OCI-LY7 (cell line): ENCODE measurements around the gene HOXD8. TPM values are rescaled to one million over a fixed set of nuclear protein-coding genes. Genes with fewer than 3 reads are reported as not detected.

Source experiments
- BruUV-seq: library from RNA; stranded (reverse); fragments of 400-500 nt; replicated peaks from 2 replicates; lab custom pipeline; 2021; lab: Mats Ljungman, UMichigan
- CTCF ChIA-PET: fragments of 300-600 bp; sonication (Branson Sonifier 250); formaldehyde crosslinking; loops from one replicate; lab custom pipeline; 2022; ENCODE audit warnings: antibody characterized with exemption; ENCODE audit not compliant: unreplicated experiment; lab: Charles Lee
- POLR2A ChIA-PET: fragments of 300-600 bp; sonication (Branson Sonifier 250); formaldehyde crosslinking; loops from one replicate; lab custom pipeline; 2022; ENCODE audit warnings: antibody characterized with exemption; lab: Charles Lee
- DNase-seq: peaks from one replicate; pipeline ENCODE4 v3.0.0-alpha.2; 2015; ENCODE audit warnings: low spot score
- H2AFZ ChIP-seq: fragments of 200-600 bp; sonication (generic), shearing (Covaris generic); 2 replicates; pipeline ENCODE4 v1.6.1; 2014; ENCODE audit warnings: mild to moderate bottlenecking, antibody characterized with exemption, low read length, moderate library complexity
- H3K27ac ChIP-seq: fragments of 200-600 bp; sonication (generic); 2 replicates; pipeline ENCODE4 v1.5.1; 2014; ENCODE audit warnings: mixed run types, low read depth, mild to moderate bottlenecking, moderate library complexity, low read length, inconsistent platforms; ENCODE audit not compliant: poor library complexity, severe bottlenecking
- H3K36me3 ChIP-seq: fragments of 200-600 bp; sonication (generic); 2 replicates; pipeline ENCODE4 v1.6.1; 2014; ENCODE audit warnings: mild to moderate bottlenecking, antibody characterized with exemption, low read length, moderate library complexity, mixed read lengths; ENCODE audit not compliant: insufficient read depth
- H3K4me1 ChIP-seq: fragments of 200-600 bp; sonication (generic); 2 replicates; pipeline ENCODE4 v1.5.1; 2014; ENCODE audit warnings: mild to moderate bottlenecking, low read length; ENCODE audit not compliant: insufficient read depth, poor library complexity, severe bottlenecking
- H3K4me2 ChIP-seq: fragments of 200-600 bp; sonication (generic); 2 replicates; pipeline ENCODE4 v1.6.1; 2014; ENCODE audit warnings: mild to moderate bottlenecking, low read length
- H3K4me3 ChIP-seq: fragments of 200-600 bp; sonication (generic); 2 replicates; pipeline ENCODE4 v1.5.1; 2014; ENCODE audit warnings: mild to moderate bottlenecking, low read depth, low read length; ENCODE audit not compliant: poor library complexity, severe bottlenecking
- H3K79me2 ChIP-seq: fragments of 200-600 bp; sonication (generic); 2 replicates; pipeline ENCODE4 v1.6.1; 2016; ENCODE audit warnings: low read depth, mild to moderate bottlenecking, low read length, moderate library complexity, mixed read lengths; ENCODE audit not compliant: insufficient read depth
- H3K9me2 ChIP-seq: fragments of 200-600 bp; sonication (generic); 2 replicates; pipeline ENCODE4 v1.6.1; 2016; ENCODE audit warnings: mild to moderate bottlenecking, low read length, mixed read lengths; ENCODE audit not compliant: insufficient read depth
- H3K9me3 ChIP-seq: fragments of 200-600 bp; sonication (generic); 2 replicates; pipeline ENCODE4 v1.6.1; 2014; ENCODE audit warnings: mild to moderate bottlenecking, mixed run types, low read length, mixed read lengths
- H4K20me1 ChIP-seq: fragments of 200-600 bp; sonication (generic); 2 replicates; pipeline ENCODE4 v1.6.1; 2014; ENCODE audit warnings: mild to moderate bottlenecking, antibody characterized with exemption, low read length, moderate library complexity, mixed read lengths; ENCODE audit not compliant: insufficient read depth
- CTCF ChIP-seq: fragments of 200-600 bp; sonication (generic); conservative IDR thresholded peaks from 2 replicates; pipeline ENCODE4 v1.5.1; 2014; ENCODE audit warnings: mild to moderate bottlenecking, antibody characterized with exemption, low read length, moderate library complexity, mixed read lengths
- EZH2phosphoT487 ChIP-seq: fragments of 200-600 bp; sonication (generic); IDR thresholded peaks from 2 replicates; pipeline ENCODE4 v1.6.1; 2018; ENCODE audit warnings: low read depth, borderline replicate concordance, mild to moderate bottlenecking, mixed run types, antibody characterized with exemption, low read length, moderate library complexity, mixed read lengths
- intact Hi-C: fragments of 100-400 bp; cut with micrococcal nuclease; formaldehyde crosslinking; loops from one replicate; pipeline ENCODE4 v1.10.0; 2022; ENCODE audit not compliant: unreplicated experiment
- total RNA-seq, 2 experiments: library from RNA; depleted of rRNA in 1 of 2; stranded (reverse); fragments of >200 nt in 1 of 2; shearing (Covaris generic) in 1 of 2; gene quantifications; 2 replicates each; pipeline ENCODE4 v1.2.3, GENCODE V29; 2014 to 2022

HOXD8 gene
- total RNA-seq, 2 experiments from 2014 or later, result not detected

GRCh38 chr2:176128172-176128981, 1.1 kb upstream of the HOXD8 start:
- Histone ChIP-seq H3K9me3 (no peaks in the 10 kb centered on the region), H3K36me3 (no peaks in the 10 kb centered on the region), H3K79me2 (no peaks in the 10 kb centered on the region), H3K4me2 (no peak overlapping the region), H3K4me3 (no peak overlapping the region), H3K9me2 (no peaks in the 10 kb centered on the region), H3K27ac (no peak overlapping the region), H4K20me1 (no peaks in the 10 kb centered on the region), H3K4me1 (no peaks in the 10 kb centered on the region), H2AFZ (no peak overlapping the region)
- DNase-seq, result no peak
- intact Hi-C loops, result loop anchor here (5.0 kb wide), 1 partner anchor 424 kb away; no protein-coding TSS in a partner anchor
- no TSS peak for BruUV-seq
- POLR2A ChIA-PET, result interaction anchor here (0.6 kb wide), 1 partner anchor 689 kb away, joined by 3 read pairs; no protein-coding TSS in a partner anchor
- CTCF ChIA-PET, result interaction anchor here (0.6 to 1.4 kb wide), 6 partner anchors 34 to 1887 kb away, joined by 3 to 6 read pairs (median 4); no protein-coding TSS in a partner anchor
- TF ChIP-seq EZH2phosphoT487 (no peak), CTCF (no peak)

- H4K20me1 ChIP-seq, result no peaks in the 10 kb centered on the region
- H2AFZ ChIP-seq, result no peak overlapping the region
- H3K27ac ChIP-seq, result no peak overlapping the region
- DNase-seq, result no peak
- no peaks in the 10 kb centered on the region for H3K9me3 ChIP-seq
- no peaks in the 10 kb centered on the region for H3K36me3 ChIP-seq
- ChIA-PET CTCF (no interaction called here), POLR2A (no interaction called here)
- no peak overlapping the region for H3K4me3 ChIP-seq
- no peaks in the 10 kb centered on the region for H3K79me2 ChIP-seq
- H3K4me1 ChIP-seq, result no peaks in the 10 kb centered on the region
- no peak for TF ChIP-seq CTCF
- no peak for TF ChIP-seq EZH2phosphoT487
- no TSS peak for BruUV-seq
- no peak overlapping the region for H3K4me2 ChIP-seq
- no peaks in the 10 kb centered on the region for H3K9me2 ChIP-seq
- intact Hi-C loops, result loop anchor here (5.0 kb wide), 1 partner anchor 423 kb away; no protein-coding TSS in a partner anchor
Observed at GRCh38 chr2:176129813-176130146, 275 bp downstream of the HOXD8 start.
